Head of caudate nucleus (tissue), 42 donors: ENCODE data around the gene UVRAG.
"Not testable (repeated sequence)": the region's sequence is repeated elsewhere in the genome, so short reads cannot be mapped to it uniquely, and the experiment has no call there.

Source experiments
- DNase-seq, 42 donors: peaks; one replicate each; pipeline versions ENCODE4 v3.0.0 to v3.0.0-alpha.2; 2020 to 2021; ENCODE audit warnings: mixed read lengths in 7 of 42
- intact Hi-C: fragments of 100-400 bp; cut with DNase I; formaldehyde crosslinking; loops from one replicate; pipeline ENCODE4 v1.15.0; 2022

The UVRAG gene

GRCh38 chr11:76067099-76067498, 252.1 kb downstream of the UVRAG start:
- intact Hi-C loops = no loop called here
- no peak for DNase-seq

- intact Hi-C loops = no loop called here
Observed at GRCh38 chr11:76069001-76069400, 254.0 kb downstream of the UVRAG start.

GRCh38 chr11:76071090-76071489, 256.1 kb downstream of the UVRAG start:
- intact Hi-C loops = no loop called here
- DNase-seq = no peak

More at GRCh38 chr11:76069001-76069400, 254.0 kb downstream of the UVRAG start:
- DNase-seq = no peak

- intact Hi-C loops = no loop called here
- no peak for DNase-seq
Observed at GRCh38 chr11:76073724-76074123, 258.7 kb downstream of the UVRAG start.

GRCh38 chr11:76074148-76075095, 259.4 kb downstream of the UVRAG start:
- no peak for DNase-seq
- intact Hi-C loops = no loop called here

- no peak for DNase-seq
- intact Hi-C loops = no loop called here
Observed at GRCh38 chr11:76075716-76076115, 260.7 kb downstream of the UVRAG start.

GRCh38 chr11:76076253-76076652, 261.2 kb downstream of the UVRAG start:
- DNase-seq, intact Hi-C loops: not testable (repeated sequence)

GRCh38 chr11:76076749-76077148, 261.7 kb downstream of the UVRAG start:
- no peak for DNase-seq
- intact Hi-C loops = no loop called here

GRCh38 chr11:76077575-76078150, 262.7 kb downstream of the UVRAG start:
- no peak for DNase-seq
- intact Hi-C loops = no loop called here

- intact Hi-C loops, DNase-seq: not testable (repeated sequence)
Observed at GRCh38 chr11:76081084-76081483, 266.1 kb downstream of the UVRAG start.

GRCh38 chr11:76083563-76084451, 268.8 kb downstream of the UVRAG start:
- no peak for DNase-seq
- intact Hi-C loops = no loop called here

GRCh38 chr11:76085270-76085669, 270.3 kb downstream of the UVRAG start:
- DNase-seq = no peak
- intact Hi-C loops = no loop called here

GRCh38 chr11:76086743-76087635, 272.0 kb downstream of the UVRAG start:
- intact Hi-C loops = no loop called here
- no peak for DNase-seq

- no peak for DNase-seq
Observed at GRCh38 chr11:76087749-76088148, 272.7 kb downstream of the UVRAG start.

GRCh38 chr11:76088511-76088910, 273.5 kb downstream of the UVRAG start:
- DNase-seq = no peak
- intact Hi-C loops = no loop called here

More at GRCh38 chr11:76087749-76088148, 272.7 kb downstream of the UVRAG start:
- intact Hi-C loops = no loop called here

- intact Hi-C loops = no loop called here
- no peak for DNase-seq
Observed at GRCh38 chr11:76090174-76090573, 275.2 kb downstream of the UVRAG start.

- intact Hi-C loops = no loop called here
- no peak for DNase-seq
Observed at GRCh38 chr11:76090821-76091220, 275.8 kb downstream of the UVRAG start.

- DNase-seq = no peak
- intact Hi-C loops = no loop called here
Observed at GRCh38 chr11:76094740-76095139, 279.7 kb downstream of the UVRAG start.

- intact Hi-C loops = no loop called here
- no peak for DNase-seq
Observed at GRCh38 chr11:76095891-76096290, 280.9 kb downstream of the UVRAG start.
